Endodermal cell (in vitro differentiated cells): ENCODE data around the gene CDKN1C. TPM values are rescaled to one million over a fixed set of nuclear protein-coding genes. Genes with fewer than 3 reads are reported as not detected.

Experiments
- DNase-seq: peaks from one replicate; pipeline ENCODE4 v3.0.0-alpha.2; 2017
- H3K27ac ChIP-seq: 2 replicates; pipeline ENCODE4 v1.5.1; 2013; ENCODE audit warnings: mild to moderate bottlenecking, low read depth, low read length, moderate library complexity
- H3K27me3 ChIP-seq: 2 replicates; pipeline ENCODE4 v1.6.1; 2013; ENCODE audit warnings: mild to moderate bottlenecking, low read length, moderate library complexity; ENCODE audit not compliant: insufficient read depth, control insufficient read depth, poor library complexity, severe bottlenecking
- H3K36me3 ChIP-seq: 2 replicates; pipeline ENCODE4 v1.7.0; 2013; ENCODE audit warnings: mild to moderate bottlenecking, low read length, moderate library complexity; ENCODE audit not compliant: control insufficient read depth, insufficient read depth
- H3K4me1 ChIP-seq: one replicate; pipeline ENCODE4 v1.7.0; 2013; ENCODE audit warnings: low read length; ENCODE audit not compliant: control insufficient read depth, insufficient read depth
- H3K4me3 ChIP-seq: 2 replicates; pipeline ENCODE4 v1.5.1; 2013; ENCODE audit warnings: mild to moderate bottlenecking, low read length, moderate library complexity
- H3K9ac ChIP-seq: 2 replicates; pipeline ENCODE4 v1.6.1; 2013; ENCODE audit warnings: mild to moderate bottlenecking, low read length, moderate library complexity; ENCODE audit not compliant: poor library complexity, severe bottlenecking; ENCODE audit errors: extremely low read depth
- H3K9me3 ChIP-seq: 2 replicates; pipeline ENCODE4 v1.6.1; 2013; ENCODE audit warnings: mild to moderate bottlenecking, low read length, moderate library complexity; ENCODE audit not compliant: control insufficient read depth
- H3K27ac Mint-ChIP-seq: 2 replicates; pipeline ENCODE4 v1.8.0; 2020; ENCODE audit warnings: mixed read lengths
- H3K27me3 Mint-ChIP-seq: 2 replicates; pipeline ENCODE4 v1.8.0; 2021; ENCODE audit warnings: mild to moderate bottlenecking, mixed read lengths; ENCODE audit not compliant: insufficient read depth
- H3K36me3 Mint-ChIP-seq: 2 replicates; pipeline ENCODE4 v1.8.0; 2020; ENCODE audit warnings: low read depth, mixed read lengths
- H3K4me1 Mint-ChIP-seq: 2 replicates; pipeline ENCODE4 v1.8.0; 2020; ENCODE audit warnings: mixed read lengths
- H3K4me3 Mint-ChIP-seq: 2 replicates; pipeline ENCODE4 v1.8.0; 2020; ENCODE audit warnings: mild to moderate bottlenecking, moderate library complexity, mixed read lengths
- H3K9me3 Mint-ChIP-seq: 2 replicates; pipeline ENCODE4 v1.8.0; 2020; ENCODE audit warnings: mild to moderate bottlenecking, mixed read lengths
- WGBS, 2 experiments: methylation state at CpG; one replicate each; pipeline versions ENCODE4 v1.1.5 to v1.1.7; 2013; ENCODE audit warnings: missing lambda C conversion rate in 2 of 2, mixed read lengths in 1 of 2; ENCODE audit not compliant: insufficient coverage in 1 of 2, insufficient read length in 1 of 2; 5-methylcytosine and 5-hydroxymethylcytosine counted together
- total RNA-seq, 2 donors: library from RNA; stranded (reverse); fragmentation: NEBNext Ultra II Directional in 1 of 2; extraction: Animal tissue kit (Norgen Biotek cat#: 25700) in 1 of 2; gene quantifications; 2 replicates in 1 of 2; 3 replicates in 1 of 2; pipeline ENCODE4 v1.2.1, GENCODE V29; 2021
- TF ChIP-seq, protein P1 (sequence below): fragments of 200-600 bp; sonication (generic); conservative IDR thresholded peaks from 2 replicates; pipeline ENCODE4 v1.5.0; 2021; ENCODE audit warnings: antibody characterized with exemption, mild to moderate bottlenecking

The CDKN1C gene
- total RNA-seq, 2 donors from 2014 or later: 37.6 to 60.9 TPM

DNA sequence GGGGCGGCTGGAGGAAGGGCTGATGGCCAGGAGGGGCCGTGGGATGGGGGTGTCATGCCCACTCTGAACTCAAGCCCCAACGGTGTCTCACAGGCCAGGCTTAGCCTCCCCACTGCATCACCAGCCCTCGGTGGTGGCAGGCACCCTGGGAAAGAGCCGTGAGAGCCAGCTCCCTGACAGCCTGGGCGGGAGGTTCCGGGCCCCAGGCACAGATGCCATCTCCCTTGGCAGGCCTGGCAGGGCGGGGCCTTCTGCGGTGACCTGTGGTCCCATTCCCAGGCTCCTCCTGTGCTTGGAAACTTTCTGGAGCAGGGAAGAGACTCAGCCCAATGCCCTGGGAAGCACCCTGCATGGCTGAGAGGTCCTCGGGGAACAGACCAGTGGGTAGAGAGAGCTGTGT lies 38.8 kb upstream of the CDKN1C start:
- Histone ChIP-seq H3K9ac (no peak overlapping the region), H3K36me3 (no peaks in the 10 kb centered on the region), H3K27ac (no peak overlapping the region), H3K4me3 (no peak overlapping the region), H3K9me3 (no peaks in the 10 kb centered on the region), H3K27me3 (peaks cover 22% of the 10 kb centered on the region), H3K4me1 (no peaks in the 10 kb centered on the region)
- Mint-ChIP-seq H3K9me3 (no peaks in the 10 kb centered on the region), H3K4me1 (peaks cover 5% of the 10 kb centered on the region), H3K27ac (no peak overlapping the region), H3K27me3 (peaks cover 29% of the 10 kb centered on the region), H3K4me3 (no peak overlapping the region), H3K36me3 (no peaks in the 10 kb centered on the region)
- TF ChIP-seq, protein P1, sequence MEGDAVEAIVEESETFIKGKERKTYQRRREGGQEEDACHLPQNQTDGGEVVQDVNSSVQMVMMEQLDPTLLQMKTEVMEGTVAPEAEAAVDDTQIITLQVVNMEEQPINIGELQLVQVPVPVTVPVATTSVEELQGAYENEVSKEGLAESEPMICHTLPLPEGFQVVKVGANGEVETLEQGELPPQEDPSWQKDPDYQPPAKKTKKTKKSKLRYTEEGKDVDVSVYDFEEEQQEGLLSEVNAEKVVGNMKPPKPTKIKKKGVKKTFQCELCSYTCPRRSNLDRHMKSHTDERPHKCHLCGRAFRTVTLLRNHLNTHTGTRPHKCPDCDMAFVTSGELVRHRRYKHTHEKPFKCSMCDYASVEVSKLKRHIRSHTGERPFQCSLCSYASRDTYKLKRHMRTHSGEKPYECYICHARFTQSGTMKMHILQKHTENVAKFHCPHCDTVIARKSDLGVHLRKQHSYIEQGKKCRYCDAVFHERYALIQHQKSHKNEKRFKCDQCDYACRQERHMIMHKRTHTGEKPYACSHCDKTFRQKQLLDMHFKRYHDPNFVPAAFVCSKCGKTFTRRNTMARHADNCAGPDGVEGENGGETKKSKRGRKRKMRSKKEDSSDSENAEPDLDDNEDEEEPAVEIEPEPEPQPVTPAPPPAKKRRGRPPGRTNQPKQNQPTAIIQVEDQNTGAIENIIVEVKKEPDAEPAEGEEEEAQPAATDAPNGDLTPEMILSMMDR: no peak
- DNase-seq: no peak
- WGBS, 2 experiments: 87 to 93% methylated on average over 5 to 10 of the region's 10 CpGs

DNA sequence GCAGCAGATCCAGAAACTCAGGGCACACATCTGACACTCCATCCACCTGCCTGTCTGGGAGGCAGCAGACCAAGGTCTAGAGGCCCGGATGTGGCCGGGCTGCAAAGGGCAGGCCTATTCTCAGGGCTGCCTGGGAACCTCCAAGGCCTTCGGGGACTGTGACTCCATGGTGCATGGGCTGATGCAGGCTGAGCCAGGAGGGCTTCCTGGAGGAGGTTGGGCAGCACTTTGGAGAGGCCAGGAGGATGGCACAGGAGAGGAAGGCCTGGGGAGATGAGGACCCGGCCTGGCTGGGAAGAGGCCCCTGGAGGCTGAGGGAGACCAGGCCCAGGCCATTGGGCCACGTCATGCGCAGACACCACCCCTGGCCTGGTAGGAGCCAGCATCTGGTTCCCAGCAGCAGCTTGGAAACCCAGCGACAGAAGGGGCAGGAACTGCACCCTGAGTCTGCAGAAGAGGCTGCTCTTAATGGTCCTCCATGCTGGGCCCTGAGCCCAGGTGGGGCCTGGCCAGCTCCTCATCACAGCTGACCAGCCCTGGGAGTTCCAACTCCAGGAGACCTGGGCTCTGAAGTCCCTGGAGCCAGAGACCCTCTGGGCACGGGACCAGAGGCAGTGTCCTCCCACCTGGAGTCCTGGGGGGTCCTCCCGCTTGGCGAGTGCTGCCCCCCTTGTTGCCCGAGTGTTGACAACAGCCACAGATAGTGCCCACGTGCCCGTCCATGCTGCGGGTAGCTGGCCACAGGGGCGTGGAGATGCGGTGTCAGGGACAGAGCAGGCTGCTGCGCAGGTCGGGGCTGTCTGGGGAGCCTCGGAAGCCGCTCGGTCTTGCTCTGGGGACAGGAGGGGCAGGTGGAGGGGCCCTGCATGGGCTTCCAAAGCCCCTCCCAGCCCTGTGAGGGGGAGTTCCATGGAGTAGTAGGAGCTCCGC lies 38.1 kb upstream of the CDKN1C start:
- Mint-ChIP-seq H3K36me3 (no peaks in the 10 kb centered on the region), H3K4me1 (peaks cover 3% of the 10 kb centered on the region), H3K4me3 (no peak overlapping the region), H3K27me3 (peaks cover 24% of the 10 kb centered on the region), H3K27ac (no peak overlapping the region), H3K9me3 (no peaks in the 10 kb centered on the region)
- Histone ChIP-seq H3K9ac (no peak overlapping the region), H3K27ac (no peak overlapping the region), H3K36me3 (no peaks in the 10 kb centered on the region), H3K4me3 (no peak overlapping the region), H3K9me3 (no peaks in the 10 kb centered on the region), H3K4me1 (no peaks in the 10 kb centered on the region), H3K27me3 (peaks cover 18% of the 10 kb centered on the region)
- TF ChIP-seq, protein P1: no peak
- no peak for DNase-seq
- WGBS, 2 experiments: 92 to 95% methylated on average over 17 to 22 of the region's 22 CpGs

DNA sequence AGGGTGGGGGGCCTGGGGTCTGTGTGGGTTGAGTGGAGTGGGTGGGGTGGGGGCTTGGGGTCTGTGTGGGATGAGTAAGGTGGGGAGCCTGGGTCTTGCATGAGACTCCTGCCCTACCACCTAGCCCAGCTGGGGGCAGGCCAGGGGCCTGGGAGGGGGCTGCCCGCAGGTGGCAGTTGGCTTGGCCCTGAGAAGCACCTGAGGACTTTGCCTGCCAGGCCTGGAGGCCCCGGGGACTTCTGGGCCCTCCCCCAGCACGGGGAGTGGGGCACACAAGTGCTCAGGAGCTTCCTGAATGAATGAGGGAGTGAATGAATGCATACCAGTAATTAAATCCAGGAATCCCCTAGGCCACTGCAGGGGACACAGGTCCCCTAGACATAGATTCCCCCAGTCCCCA lies 37.1 kb upstream of the CDKN1C start:
- H3K36me3 Mint-ChIP-seq: no peaks in the 10 kb centered on the region
- peaks cover 15% of the 10 kb centered on the region for H3K27me3 Mint-ChIP-seq
- Histone ChIP-seq H3K9me3 (no peaks in the 10 kb centered on the region), H3K27ac (no peak overlapping the region), H3K36me3 (no peaks in the 10 kb centered on the region), H3K4me3 (no peak overlapping the region), H3K4me1 (no peaks in the 10 kb centered on the region), H3K27me3 (peaks cover 7% of the 10 kb centered on the region), H3K9ac (no peak overlapping the region)
- DNase-seq: no peak
- 82 to 100% methylated on average over 2 to 3 of the region's 3 CpGs for WGBS, 2 experiments
- no peak overlapping the region for H3K4me3 Mint-ChIP-seq
- no peak overlapping the region for H3K27ac Mint-ChIP-seq
- no peaks in the 10 kb centered on the region for H3K4me1 Mint-ChIP-seq
- H3K9me3 Mint-ChIP-seq: no peaks in the 10 kb centered on the region
- TF ChIP-seq, protein P1: no peak
